Head of caudate nucleus (tissue), 42 donors: Measurements from ENCODE around the gene SRRM2.
A peak's percentile ranks its signal among the peaks of the same experiment; 100 is the strongest.

Experiments used
- DNase-seq, 42 donors: peaks; one replicate each; pipeline versions ENCODE4 v3.0.0 to v3.0.0-alpha.2; 2020 to 2021; ENCODE audit warnings: mixed read lengths in 7 of 42
- intact Hi-C: fragments of 100-400 bp; cut with DNase I; formaldehyde crosslinking; loops from one replicate; pipeline ENCODE4 v1.15.0; 2022

Gene SRRM2

GRCh38 chr16:2752850-2753732 is 653 bp downstream of the SRRM2 start:
- intact Hi-C loops = loop anchor here (1.0 kb wide), 1 partner anchor 24 kb away; the partner anchor contains the start of gene ELOB
- DNase-seq = peak; percentile 36 to 93 (median 82)

GRCh38 chr16:2753733-2754020 is 1.2 kb downstream of the SRRM2 start:
- no peak for DNase-seq

GRCh38 chr16:2755158-2755557 is 2.7 kb downstream of the SRRM2 start:
- no peak for DNase-seq
- intact Hi-C loops = no loop called here

More at GRCh38 chr16:2753733-2754020, 1.2 kb downstream of the SRRM2 start:
- intact Hi-C loops = no loop called here

GRCh38 chr16:2756288-2757015 is 4.0 kb downstream of the SRRM2 start:
- intact Hi-C loops = no loop called here
- no peak for DNase-seq

GRCh38 chr16:2757344-2757743 is 4.9 kb downstream of the SRRM2 start:
- DNase-seq = no peak
- intact Hi-C loops = no loop called here

- intact Hi-C loops = no loop called here
- DNase-seq = no peak
These were observed 9.0 kb downstream of the SRRM2 start for GRCh38 chr16:2761472-2761871.

GRCh38 chr16:2761886-2762583 is 9.6 kb downstream of the SRRM2 start:
- intact Hi-C loops = no loop called here
- DNase-seq = no peak

- intact Hi-C loops = no loop called here
- DNase-seq = no peak
These were observed 10.3 kb downstream of the SRRM2 start for GRCh38 chr16:2762711-2763110.

GRCh38 chr16:2763173-2763572 is 10.7 kb downstream of the SRRM2 start:
- intact Hi-C loops = no loop called here
- no peak for DNase-seq

GRCh38 chr16:2764718-2765117 is 12.3 kb downstream of the SRRM2 start:
- no peak for DNase-seq
- intact Hi-C loops = no loop called here

- no peak for DNase-seq
- intact Hi-C loops = no loop called here
These were observed 13.3 kb downstream of the SRRM2 start for GRCh38 chr16:2765462-2766404.

- intact Hi-C loops = no loop called here
- no peak for DNase-seq
These were observed 14.1 kb downstream of the SRRM2 start for GRCh38 chr16:2766430-2767139.

- DNase-seq = no peak
- intact Hi-C loops = no loop called here
These were observed 14.8 kb downstream of the SRRM2 start for GRCh38 chr16:2767140-2767731.

- peak in 33 of 42 donors; percentile 29 to 85 (median 52) for DNase-seq
- intact Hi-C loops = no loop called here
These were observed 15.5 kb downstream of the SRRM2 start for GRCh38 chr16:2767891-2768290.

- no peak for DNase-seq
- intact Hi-C loops = no loop called here
These were observed 16.1 kb downstream of the SRRM2 start for GRCh38 chr16:2768403-2769089.

- DNase-seq = no peak
- intact Hi-C loops = no loop called here
These were observed 16.7 kb downstream of the SRRM2 start for GRCh38 chr16:2769100-2769529.

- DNase-seq = no peak
- intact Hi-C loops = no loop called here
These were observed 17.2 kb downstream of the SRRM2 start for GRCh38 chr16:2769675-2770056.
